GM13977 (cell line): Measurements from ENCODE around the gene WDR20.
"Not testable (repeated sequence)": the region's sequence is repeated elsewhere in the genome, so short reads cannot be mapped to it uniquely, and the experiment has no call there.

Experiments used
- DNase-seq: peaks from one replicate; pipeline ENCODE4 v3.0.0; 2012; ENCODE audit warnings: low spot score
- CTCF ChIP-seq: IDR thresholded peaks from 2 replicates; pipeline ENCODE4 v1.5.1; 2012; ENCODE audit warnings: mild to moderate bottlenecking, control low read depth; ENCODE audit not compliant: insufficient read depth; ENCODE audit errors: extremely low read depth, missing control alignments
- in situ Hi-C: fragments of 300-500 bp; cut with MboI; formaldehyde crosslinking; loops from one replicate; pipeline ENCODE4 v1.12.0; 2022; ENCODE audit warnings: low sequenced_read_pairs, low pct_unique_long_range_greater_than_20kb, mixed read lengths, inconsistent platforms; ENCODE audit not compliant: unreplicated experiment

WDR20 gene

GRCh38 chr14:102140750-102141145 is 1.1 kb downstream of the WDR20 start:
- in situ Hi-C loops: no loop called here
- TF ChIP-seq CTCF: no peak
- DNase-seq: no peak

GRCh38 chr14:102141797-102142196 is 2.1 kb downstream of the WDR20 start:
- DNase-seq: no peak
- in situ Hi-C loops: no loop called here
- no peak for TF ChIP-seq CTCF

- TF ChIP-seq CTCF: no peak
- no peak for DNase-seq
- in situ Hi-C loops: no loop called here
Measured at GRCh38 chr14:102144914-102145313, 5.2 kb downstream of the WDR20 start.

GRCh38 chr14:102145395-102145794 is 5.7 kb downstream of the WDR20 start:
- no peak for TF ChIP-seq CTCF
- in situ Hi-C loops: no loop called here
- DNase-seq: no peak

GRCh38 chr14:102146423-102146822 is 6.7 kb downstream of the WDR20 start:
- in situ Hi-C loops: no loop called here
- DNase-seq: no peak
- TF ChIP-seq CTCF: no peak

GRCh38 chr14:102150083-102150482 is 10.4 kb downstream of the WDR20 start:
- DNase-seq: no peak
- in situ Hi-C loops: no loop called here
- no peak for TF ChIP-seq CTCF

GRCh38 chr14:102150744-102151143 is 11.0 kb downstream of the WDR20 start:
- DNase-seq: no peak
- in situ Hi-C loops: no loop called here
- TF ChIP-seq CTCF: no peak

- DNase-seq, in situ Hi-C loops: not testable (repeated sequence)
Measured at GRCh38 chr14:102151411-102151810, 11.7 kb downstream of the WDR20 start.
